Smooth muscle cell (in vitro differentiated cells): Measurements from ENCODE around the gene ADSL. TPM values are rescaled to one million over a fixed set of nuclear protein-coding genes. Genes with fewer than 3 reads are reported as not detected.

Experiments used
- DNase-seq: peaks from one replicate; lab custom pipeline; 2025; ENCODE audit not compliant: unreplicated experiment; lab: John Stamatoyannopoulos, UW
- H2AFZ ChIP-seq: fragments of 200-600 bp; sonication (generic); 2 replicates; pipeline ENCODE4 v1.6.0; 2016; ENCODE audit warnings: antibody characterized with exemption, low read depth, mild to moderate bottlenecking
- H3F3A ChIP-seq: fragments of 200-600 bp; sonication (generic); 2 replicates; pipeline ENCODE4 v1.6.0; 2017; ENCODE audit warnings: antibody characterized with exemption, low read depth
- H3K27ac ChIP-seq: fragments of 200-600 bp; sonication (generic); 2 replicates; pipeline ENCODE4 v1.5.1; 2016; ENCODE audit warnings: low read depth, mild to moderate bottlenecking
- H3K27me3 ChIP-seq: fragments of 200-600 bp; sonication (generic); 2 replicates; pipeline ENCODE4 v1.6.1; 2016; ENCODE audit warnings: low read depth, mild to moderate bottlenecking
- H3K36me3 ChIP-seq: fragments of 200-600 bp; sonication (generic); 2 replicates; pipeline ENCODE4 v1.5.1; 2016; ENCODE audit warnings: low read depth
- H3K4me1 ChIP-seq: fragments of 200-600 bp; sonication (generic); 2 replicates; pipeline ENCODE4 v1.5.1; 2016; ENCODE audit warnings: low read depth
- H3K4me2 ChIP-seq: fragments of 200-600 bp; sonication (generic); 2 replicates; pipeline ENCODE4 v1.6.0; 2016; ENCODE audit warnings: mild to moderate bottlenecking
- H3K4me3 ChIP-seq: fragments of 200-600 bp; sonication (generic); 2 replicates; pipeline ENCODE4 v1.5.1; 2016; ENCODE audit warnings: mild to moderate bottlenecking
- H3K79me2 ChIP-seq: fragments of 200-600 bp; sonication (generic); 2 replicates; pipeline ENCODE4 v1.6.0; 2016; ENCODE audit warnings: low read depth, mild to moderate bottlenecking
- H3K9ac ChIP-seq: fragments of 200-600 bp; sonication (generic); 2 replicates; pipeline ENCODE4 v1.6.0; 2016; ENCODE audit warnings: low read depth
- H3K9me3 ChIP-seq: fragments of 200-600 bp; sonication (generic); replicated peaks from 2 replicates; pipeline ENCODE4 v1.5.1; 2016; ENCODE audit warnings: low read depth
- H4K20me1 ChIP-seq: fragments of 200-600 bp; sonication (generic); 2 replicates; pipeline ENCODE4 v1.6.0; 2016; ENCODE audit warnings: low read depth
- WGBS: methylation state at CpG from one replicate; pipeline ENCODE4 v1.1.7; 2016; ENCODE audit warnings: low lambda C conversion rate; 5-methylcytosine and 5-hydroxymethylcytosine counted together
- polyA plus RNA-seq: library from polyadenylated mRNA; unstranded; fragments of >200 nt; fragmentation: Nextera tagmentation; extraction: Ambion mirVana; gene quantifications from 2 replicates; pipeline ENCODE4 v1.2.1, GENCODE V29; 2016
- total RNA-seq: library from RNA; depleted of rRNA; stranded (reverse); fragments of >200 nt; gene quantifications from 2 replicates; pipeline ENCODE4 v1.2.3, GENCODE V29; 2014
- TF ChIP-seq, protein P1 (sequence below): fragments of 200-600 bp; sonication (generic); IDR thresholded peaks from 2 replicates; pipeline ENCODE4 v1.5.1; 2017; ENCODE audit warnings: borderline replicate concordance, mild to moderate bottlenecking, antibody characterized with exemption; ENCODE audit not compliant: insufficient read depth, poor library complexity, severe bottlenecking

Gene ADSL
- total and polyA plus RNA-seq, 2 experiments from 2014 or later = 45.9 to 65.1 TPM

DNA sequence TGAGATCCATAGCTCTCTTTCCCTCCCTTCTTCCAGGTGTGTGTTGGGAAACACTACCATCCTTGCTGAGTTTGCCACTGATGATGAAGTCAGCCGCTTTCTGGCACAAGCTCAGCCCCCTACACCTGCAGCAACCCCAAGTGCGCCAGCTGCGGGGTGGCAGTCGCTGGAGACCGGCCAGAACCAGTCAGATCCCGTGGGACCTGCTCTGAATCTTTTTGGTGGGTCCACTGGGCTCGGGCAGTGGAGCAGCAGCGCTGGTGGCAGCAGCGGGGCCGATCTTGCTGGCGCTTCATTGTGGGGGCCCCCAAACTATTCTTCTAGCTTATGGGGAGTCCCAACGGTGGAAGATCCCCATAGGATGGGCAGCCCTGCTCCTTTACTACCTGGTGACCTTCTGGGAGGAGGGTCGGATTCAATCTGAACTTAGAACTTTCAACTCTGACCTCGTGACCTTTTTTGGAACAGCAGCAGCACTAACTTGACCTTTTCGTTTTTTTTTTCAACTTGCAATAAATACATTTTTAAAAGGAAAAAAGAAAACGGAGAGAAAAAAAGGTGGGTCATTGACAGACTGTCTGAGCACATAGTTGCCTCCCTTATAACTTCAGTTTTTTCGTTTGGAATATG, 23.4 kb upstream of the ADSL start:
- H3K27ac ChIP-seq = no peak overlapping the region
- WGBS = 97% methylated on average over 17 of the region's 17 CpGs

DNA sequence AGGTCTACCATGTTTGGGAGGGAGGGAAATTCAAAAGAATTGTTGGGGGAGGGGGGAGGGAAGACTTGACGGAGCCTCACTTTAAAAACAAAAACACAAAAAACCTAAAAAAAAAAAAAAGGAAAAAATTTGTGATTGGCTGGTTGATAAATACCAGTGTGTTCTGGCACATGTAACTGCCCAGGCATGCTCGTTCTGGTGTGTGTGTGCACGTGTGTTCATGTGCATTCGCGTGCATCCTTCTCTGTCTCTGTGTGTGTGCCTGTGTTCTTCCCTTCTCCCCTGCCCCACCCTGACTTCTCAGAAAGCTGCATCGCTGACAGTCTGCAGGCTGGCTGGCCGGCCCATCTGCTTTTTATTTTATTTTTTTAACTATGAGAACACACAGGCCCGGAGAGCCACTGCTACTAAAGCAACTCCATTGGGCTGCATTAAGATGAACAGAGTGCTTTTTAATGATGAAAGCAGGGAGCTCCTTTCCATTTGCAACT, 22.6 kb upstream of the ADSL start:
- H3K36me3 ChIP-seq = peaks cover 3% of the 10 kb centered on the region
- H3K4me1 ChIP-seq = peaks cover 23% of the 10 kb centered on the region
- no peak overlapping the region for H3K9ac ChIP-seq
- H4K20me1 ChIP-seq = no peaks in the 10 kb centered on the region
- H3K27me3 ChIP-seq = no peaks in the 10 kb centered on the region
- no peak for DNase-seq
- no peaks in the 10 kb centered on the region for H3F3A ChIP-seq
- no peak overlapping the region for H3K27ac ChIP-seq
- no peak overlapping the region for H3K4me2 ChIP-seq
- H3K9me3 ChIP-seq = no peaks in the 10 kb centered on the region
- WGBS = 86% methylated on average over 8 of the region's 8 CpGs
- H3K79me2 ChIP-seq = no peaks in the 10 kb centered on the region
- TF ChIP-seq, protein P1, sequence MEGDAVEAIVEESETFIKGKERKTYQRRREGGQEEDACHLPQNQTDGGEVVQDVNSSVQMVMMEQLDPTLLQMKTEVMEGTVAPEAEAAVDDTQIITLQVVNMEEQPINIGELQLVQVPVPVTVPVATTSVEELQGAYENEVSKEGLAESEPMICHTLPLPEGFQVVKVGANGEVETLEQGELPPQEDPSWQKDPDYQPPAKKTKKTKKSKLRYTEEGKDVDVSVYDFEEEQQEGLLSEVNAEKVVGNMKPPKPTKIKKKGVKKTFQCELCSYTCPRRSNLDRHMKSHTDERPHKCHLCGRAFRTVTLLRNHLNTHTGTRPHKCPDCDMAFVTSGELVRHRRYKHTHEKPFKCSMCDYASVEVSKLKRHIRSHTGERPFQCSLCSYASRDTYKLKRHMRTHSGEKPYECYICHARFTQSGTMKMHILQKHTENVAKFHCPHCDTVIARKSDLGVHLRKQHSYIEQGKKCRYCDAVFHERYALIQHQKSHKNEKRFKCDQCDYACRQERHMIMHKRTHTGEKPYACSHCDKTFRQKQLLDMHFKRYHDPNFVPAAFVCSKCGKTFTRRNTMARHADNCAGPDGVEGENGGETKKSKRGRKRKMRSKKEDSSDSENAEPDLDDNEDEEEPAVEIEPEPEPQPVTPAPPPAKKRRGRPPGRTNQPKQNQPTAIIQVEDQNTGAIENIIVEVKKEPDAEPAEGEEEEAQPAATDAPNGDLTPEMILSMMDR = no peak
- no peak overlapping the region for H3K4me3 ChIP-seq
- H2AFZ ChIP-seq = no peak overlapping the region

More for the DNA sequence above, 23.4 kb upstream of the ADSL start:
- no peak overlapping the region for H3K9ac ChIP-seq
- no peak overlapping the region for H2AFZ ChIP-seq
- H3F3A ChIP-seq = no peaks in the 10 kb centered on the region
- no peak for DNase-seq
- peaks cover 23% of the 10 kb centered on the region for H3K4me1 ChIP-seq
- H4K20me1 ChIP-seq = no peaks in the 10 kb centered on the region
- H3K27me3 ChIP-seq = no peaks in the 10 kb centered on the region
- no peak overlapping the region for H3K4me3 ChIP-seq
- H3K4me2 ChIP-seq = no peak overlapping the region
- H3K9me3 ChIP-seq = no peaks in the 10 kb centered on the region
- TF ChIP-seq, protein P1 = no peak
- peaks cover 3% of the 10 kb centered on the region for H3K36me3 ChIP-seq
- no peaks in the 10 kb centered on the region for H3K79me2 ChIP-seq

- Histone ChIP-seq H3K4me3 (no peak overlapping the region), H3K27me3 (no peaks in the 10 kb centered on the region), H3K9me3 (no peaks in the 10 kb centered on the region), H3K79me2 (no peaks in the 10 kb centered on the region), H3K36me3 (peaks cover 3% of the 10 kb centered on the region), H2AFZ (no peak overlapping the region), H3K4me1 (peaks cover 23% of the 10 kb centered on the region), H3K9ac (no peak overlapping the region), H3K27ac (no peak overlapping the region), H4K20me1 (no peaks in the 10 kb centered on the region), H3K4me2 (no peak overlapping the region), H3F3A (no peaks in the 10 kb centered on the region)
- TF ChIP-seq, protein P1 = no peak
- WGBS = 93% methylated on average over 19 of the region's 19 CpGs
- DNase-seq = no peak
Observed at GRCh38 chr22:40324468-40325305, 21.6 kb upstream of the ADSL start.
